Smooth muscle cell (in vitro differentiated cells): Measurements from ENCODE around the gene ANKRD33B. TPM values are rescaled to one million over a fixed set of nuclear protein-coding genes. Genes with fewer than 3 reads are reported as not detected.
"Not testable (repeated sequence)": the region's sequence is repeated elsewhere in the genome, so short reads cannot be mapped to it uniquely, and the experiment has no call there.

ENCODE experiments used
- DNase-seq: peaks from one replicate; lab custom pipeline; 2025; ENCODE audit not compliant: unreplicated experiment; lab: John Stamatoyannopoulos, UW
- H2AFZ ChIP-seq: fragments of 200-600 bp; sonication (generic); 2 replicates; pipeline ENCODE4 v1.6.0; 2016; ENCODE audit warnings: antibody characterized with exemption, low read depth, mild to moderate bottlenecking
- H3F3A ChIP-seq: fragments of 200-600 bp; sonication (generic); 2 replicates; pipeline ENCODE4 v1.6.0; 2017; ENCODE audit warnings: antibody characterized with exemption, low read depth
- H3K27ac ChIP-seq: fragments of 200-600 bp; sonication (generic); 2 replicates; pipeline ENCODE4 v1.5.1; 2016; ENCODE audit warnings: low read depth, mild to moderate bottlenecking
- H3K27me3 ChIP-seq: fragments of 200-600 bp; sonication (generic); 2 replicates; pipeline ENCODE4 v1.6.1; 2016; ENCODE audit warnings: low read depth, mild to moderate bottlenecking
- H3K36me3 ChIP-seq: fragments of 200-600 bp; sonication (generic); 2 replicates; pipeline ENCODE4 v1.5.1; 2016; ENCODE audit warnings: low read depth
- H3K4me1 ChIP-seq: fragments of 200-600 bp; sonication (generic); 2 replicates; pipeline ENCODE4 v1.5.1; 2016; ENCODE audit warnings: low read depth
- H3K4me2 ChIP-seq: fragments of 200-600 bp; sonication (generic); 2 replicates; pipeline ENCODE4 v1.6.0; 2016; ENCODE audit warnings: mild to moderate bottlenecking
- H3K4me3 ChIP-seq: fragments of 200-600 bp; sonication (generic); 2 replicates; pipeline ENCODE4 v1.5.1; 2016; ENCODE audit warnings: mild to moderate bottlenecking
- H3K79me2 ChIP-seq: fragments of 200-600 bp; sonication (generic); 2 replicates; pipeline ENCODE4 v1.6.0; 2016; ENCODE audit warnings: low read depth, mild to moderate bottlenecking
- H3K9ac ChIP-seq: fragments of 200-600 bp; sonication (generic); 2 replicates; pipeline ENCODE4 v1.6.0; 2016; ENCODE audit warnings: low read depth
- H3K9me3 ChIP-seq: fragments of 200-600 bp; sonication (generic); replicated peaks from 2 replicates; pipeline ENCODE4 v1.5.1; 2016; ENCODE audit warnings: low read depth
- H4K20me1 ChIP-seq: fragments of 200-600 bp; sonication (generic); 2 replicates; pipeline ENCODE4 v1.6.0; 2016; ENCODE audit warnings: low read depth
- WGBS: methylation state at CpG from one replicate; pipeline ENCODE4 v1.1.7; 2016; ENCODE audit warnings: low lambda C conversion rate; 5-methylcytosine and 5-hydroxymethylcytosine counted together
- polyA plus RNA-seq: library from polyadenylated mRNA; unstranded; fragments of >200 nt; fragmentation: Nextera tagmentation; extraction: Ambion mirVana; gene quantifications from 2 replicates; pipeline ENCODE4 v1.2.1, GENCODE V29; 2016
- total RNA-seq: library from RNA; depleted of rRNA; stranded (reverse); fragments of >200 nt; gene quantifications from 2 replicates; pipeline ENCODE4 v1.2.3, GENCODE V29; 2014
- TF ChIP-seq, protein P1 (sequence below): fragments of 200-600 bp; sonication (generic); IDR thresholded peaks from 2 replicates; pipeline ENCODE4 v1.5.1; 2017; ENCODE audit warnings: borderline replicate concordance, mild to moderate bottlenecking, antibody characterized with exemption; ENCODE audit not compliant: insufficient read depth, poor library complexity, severe bottlenecking

The ANKRD33B gene
- total and polyA plus RNA-seq, 2 experiments from 2014 or later = 1.2 to 2.2 TPM

DNA sequence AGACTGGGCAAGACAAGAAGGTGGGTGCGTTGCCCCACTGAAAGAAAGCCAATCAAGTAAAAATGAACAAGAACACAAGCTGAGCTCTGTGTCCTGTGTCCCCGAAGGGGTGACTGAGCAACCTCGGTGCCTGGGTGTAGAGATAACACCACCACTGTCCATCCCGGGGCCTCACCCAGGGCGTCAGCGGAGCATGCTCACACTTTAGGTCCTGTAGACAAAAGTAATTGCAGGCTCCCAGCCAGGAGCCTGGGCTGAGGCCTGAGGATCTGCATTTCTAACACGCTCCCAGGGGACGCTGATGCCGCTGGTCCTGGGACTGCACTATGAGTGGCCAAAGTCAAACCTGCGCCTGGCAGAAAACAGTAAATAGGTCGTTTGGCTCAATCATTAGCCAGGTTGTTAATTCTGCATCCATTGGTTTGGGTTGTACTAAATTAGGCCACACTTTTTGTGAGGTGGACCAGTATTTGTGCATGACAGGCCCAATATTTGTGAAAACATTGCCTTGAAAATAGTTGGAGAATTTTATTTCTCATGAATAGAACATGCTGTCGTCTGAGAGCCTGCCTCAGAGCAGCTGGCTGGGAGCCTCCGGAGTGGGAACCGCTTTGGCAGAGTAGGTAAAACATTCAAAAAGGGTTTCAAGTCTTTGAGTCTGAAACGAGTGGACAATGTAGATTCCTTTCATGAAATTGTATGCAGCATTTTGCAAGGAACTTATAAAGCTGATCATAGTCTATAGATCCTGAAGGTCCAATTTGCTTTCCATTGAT is 38.3 kb downstream of the ANKRD33B start:
- no peaks in the 10 kb centered on the region for H3K36me3 ChIP-seq
- H3K4me3 ChIP-seq = no peak overlapping the region
- H3K4me2 ChIP-seq = no peak overlapping the region
- H3F3A ChIP-seq = no peaks in the 10 kb centered on the region
- no peaks in the 10 kb centered on the region for H4K20me1 ChIP-seq
- no peak overlapping the region for H2AFZ ChIP-seq
- H3K27ac ChIP-seq = no peak overlapping the region
- peaks cover 9% of the 10 kb centered on the region for H3K4me1 ChIP-seq
- H3K9ac ChIP-seq = no peak overlapping the region
- no peaks in the 10 kb centered on the region for H3K27me3 ChIP-seq
- DNase-seq = no peak
- TF ChIP-seq, protein P1, sequence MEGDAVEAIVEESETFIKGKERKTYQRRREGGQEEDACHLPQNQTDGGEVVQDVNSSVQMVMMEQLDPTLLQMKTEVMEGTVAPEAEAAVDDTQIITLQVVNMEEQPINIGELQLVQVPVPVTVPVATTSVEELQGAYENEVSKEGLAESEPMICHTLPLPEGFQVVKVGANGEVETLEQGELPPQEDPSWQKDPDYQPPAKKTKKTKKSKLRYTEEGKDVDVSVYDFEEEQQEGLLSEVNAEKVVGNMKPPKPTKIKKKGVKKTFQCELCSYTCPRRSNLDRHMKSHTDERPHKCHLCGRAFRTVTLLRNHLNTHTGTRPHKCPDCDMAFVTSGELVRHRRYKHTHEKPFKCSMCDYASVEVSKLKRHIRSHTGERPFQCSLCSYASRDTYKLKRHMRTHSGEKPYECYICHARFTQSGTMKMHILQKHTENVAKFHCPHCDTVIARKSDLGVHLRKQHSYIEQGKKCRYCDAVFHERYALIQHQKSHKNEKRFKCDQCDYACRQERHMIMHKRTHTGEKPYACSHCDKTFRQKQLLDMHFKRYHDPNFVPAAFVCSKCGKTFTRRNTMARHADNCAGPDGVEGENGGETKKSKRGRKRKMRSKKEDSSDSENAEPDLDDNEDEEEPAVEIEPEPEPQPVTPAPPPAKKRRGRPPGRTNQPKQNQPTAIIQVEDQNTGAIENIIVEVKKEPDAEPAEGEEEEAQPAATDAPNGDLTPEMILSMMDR = no peak
- 86% methylated on average over 15 of the region's 15 CpGs for WGBS
- no peaks in the 10 kb centered on the region for H3K9me3 ChIP-seq
- no peaks in the 10 kb centered on the region for H3K79me2 ChIP-seq

DNA sequence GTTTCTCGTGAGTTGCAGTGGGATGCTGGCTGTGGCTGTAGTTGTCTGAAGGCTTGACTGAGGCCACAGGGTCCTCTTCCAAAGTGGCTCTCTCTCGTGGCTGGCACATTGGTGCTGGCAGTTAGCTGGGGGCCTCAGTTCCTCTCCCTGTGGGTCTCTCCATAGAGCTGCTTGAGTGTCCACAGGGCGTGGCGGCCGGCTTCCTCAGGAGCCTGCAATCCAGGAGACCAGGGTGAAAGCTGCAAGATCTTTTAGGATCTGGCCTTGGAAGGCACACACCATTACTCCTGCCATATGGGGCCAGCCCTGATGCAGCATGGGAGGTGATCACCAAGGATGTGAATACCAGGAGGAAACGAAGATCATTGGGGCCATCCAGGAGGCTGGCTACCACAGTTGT is 41.1 kb downstream of the ANKRD33B start:
- Histone ChIP-seq H3K36me3 (no peaks in the 10 kb centered on the region), H3K27me3 (no peaks in the 10 kb centered on the region), H3F3A (peaks cover 6% of the 10 kb centered on the region), H3K4me3 (no peak overlapping the region), H4K20me1 (no peaks in the 10 kb centered on the region), H3K27ac (no peak overlapping the region), H3K79me2 (no peaks in the 10 kb centered on the region), H3K9ac (no peak overlapping the region), H2AFZ (no peak overlapping the region), H3K4me2 (no peak overlapping the region), H3K4me1 (peaks cover 13% of the 10 kb centered on the region), H3K9me3 (no peaks in the 10 kb centered on the region)
- 100% methylated on average over 6 of the region's 6 CpGs for WGBS
- TF ChIP-seq, protein P1 = no peak
- no peak for DNase-seq

DNA sequence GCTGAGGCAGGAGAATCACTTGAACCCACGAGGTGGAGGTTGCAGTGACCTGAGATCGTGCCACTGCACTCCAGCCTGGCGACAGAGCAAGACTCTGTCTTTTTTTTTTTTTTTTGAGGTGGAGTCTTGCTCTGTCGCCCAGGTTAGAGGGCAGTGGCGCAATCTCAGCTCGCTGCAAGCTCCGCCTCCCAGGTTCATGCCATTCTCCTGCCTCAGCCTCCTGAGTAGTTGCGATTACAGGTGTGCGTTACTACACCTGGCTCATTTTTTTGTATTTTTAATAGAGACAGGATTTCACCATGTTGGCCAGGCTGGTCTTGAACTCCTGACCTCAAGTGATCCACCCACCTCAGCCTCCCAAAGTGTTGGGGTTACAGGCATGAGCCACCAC is 42.8 kb downstream of the ANKRD33B start:
- H3K27ac ChIP-seq, H3K4me3 ChIP-seq, H3K9ac ChIP-seq, H3K9me3 ChIP-seq, H3K27me3 ChIP-seq, H3K36me3 ChIP-seq, H3K4me1 ChIP-seq, H3F3A ChIP-seq, H4K20me1 ChIP-seq, DNase-seq, H3K79me2 ChIP-seq, H3K4me2 ChIP-seq, H2AFZ ChIP-seq: not testable (repeated sequence)
- 91% methylated on average over 9 of the region's 9 CpGs for WGBS

DNA sequence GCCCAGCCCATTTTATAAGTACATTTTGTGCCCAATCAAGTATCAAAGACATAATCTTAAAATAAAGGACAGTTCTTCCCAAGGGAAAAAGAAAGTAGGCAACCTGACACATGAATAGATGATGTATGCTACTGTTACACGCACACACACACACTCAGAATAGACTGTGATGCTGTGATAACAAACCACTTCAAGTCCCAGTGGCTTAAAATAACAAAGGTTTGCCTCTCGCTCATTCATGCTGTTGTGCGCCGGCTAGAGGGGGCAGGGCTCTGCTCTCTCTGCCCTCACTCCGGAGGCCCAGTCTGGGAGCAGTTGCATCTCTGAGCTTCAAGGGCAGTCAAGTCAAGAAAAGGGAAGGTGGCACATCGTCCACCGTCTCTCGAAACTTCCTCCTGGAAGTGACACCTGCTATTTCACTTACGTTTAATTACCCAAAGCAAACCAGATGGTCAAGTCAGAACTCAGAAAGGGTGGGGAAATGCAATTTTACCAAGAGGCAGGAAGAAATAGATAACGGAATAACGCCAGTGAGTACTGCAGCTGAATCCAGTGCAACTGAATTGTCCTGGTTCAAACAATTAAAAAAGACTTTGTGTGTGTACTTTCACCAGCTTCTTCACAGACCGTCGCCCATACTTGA is 43.3 kb downstream of the ANKRD33B start:
- WGBS = 44% methylated on average over 13 of the region's 13 CpGs
- no peaks in the 10 kb centered on the region for H3K9me3 ChIP-seq
- no peak overlapping the region for H3K4me3 ChIP-seq
- no peaks in the 10 kb centered on the region for H3K79me2 ChIP-seq
- H3K4me1 ChIP-seq = peaks cover 8% of the 10 kb centered on the region
- H4K20me1 ChIP-seq = no peaks in the 10 kb centered on the region
- DNase-seq = no peak
- H3K27ac ChIP-seq = no peak overlapping the region
- TF ChIP-seq, protein P1 = no peak
- H3K27me3 ChIP-seq = no peaks in the 10 kb centered on the region
- peak overlapping the region; percentile 46 for H3K4me2 ChIP-seq
- no peak overlapping the region for H3K9ac ChIP-seq
- H3K36me3 ChIP-seq = no peaks in the 10 kb centered on the region
- H3F3A ChIP-seq = peaks cover 6% of the 10 kb centered on the region
- H2AFZ ChIP-seq = no peak overlapping the region
